Measurements from ENCODE around the gene ECT2. TPM values are rescaled to one million over a fixed set of nuclear protein-coding genes. Genes with fewer than 3 reads are reported as not detected.
"Not testable (repeated sequence)": the region's sequence is repeated elsewhere in the genome, so short reads cannot be mapped to it uniquely, and the experiment has no call there.

The ECT2 gene
- polyA plus RNA-seq, 3 donors, result 33.0 to 39.9 (median 38.2) TPM

DNA sequence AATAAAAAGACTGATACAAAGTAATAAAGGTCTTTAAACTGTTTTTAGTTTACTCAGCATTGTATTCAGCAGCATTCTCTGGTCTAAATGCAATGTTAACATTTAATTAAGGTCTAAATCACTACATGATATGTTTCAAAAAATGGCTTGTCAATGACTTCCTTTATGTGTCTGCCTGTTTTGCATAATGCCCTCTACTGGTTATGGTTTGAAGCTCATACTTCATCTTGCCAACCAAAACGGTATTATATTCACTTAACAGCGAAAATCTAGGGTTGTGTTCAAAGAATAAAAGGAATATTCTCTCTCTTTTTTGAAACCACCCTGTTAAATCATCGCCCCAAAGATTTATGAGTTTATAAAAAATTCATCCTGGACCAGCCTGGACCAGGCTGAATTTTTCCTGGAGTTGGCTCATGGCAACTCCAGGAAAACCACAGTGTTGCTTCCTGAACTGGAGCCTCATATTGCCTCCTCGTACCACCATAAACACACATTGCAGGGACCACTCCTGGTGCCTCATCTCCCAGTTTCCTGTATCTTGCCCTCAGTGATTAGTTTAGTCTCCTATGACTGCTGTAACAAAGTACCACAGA, 32.9 kb upstream of the ECT2 start:
- DNase-seq (ENCODE audit: extremely low read depth in 1 of 11, low read depth in 9 of 11, low spot score in 4 of 11), result no peak

DNA sequence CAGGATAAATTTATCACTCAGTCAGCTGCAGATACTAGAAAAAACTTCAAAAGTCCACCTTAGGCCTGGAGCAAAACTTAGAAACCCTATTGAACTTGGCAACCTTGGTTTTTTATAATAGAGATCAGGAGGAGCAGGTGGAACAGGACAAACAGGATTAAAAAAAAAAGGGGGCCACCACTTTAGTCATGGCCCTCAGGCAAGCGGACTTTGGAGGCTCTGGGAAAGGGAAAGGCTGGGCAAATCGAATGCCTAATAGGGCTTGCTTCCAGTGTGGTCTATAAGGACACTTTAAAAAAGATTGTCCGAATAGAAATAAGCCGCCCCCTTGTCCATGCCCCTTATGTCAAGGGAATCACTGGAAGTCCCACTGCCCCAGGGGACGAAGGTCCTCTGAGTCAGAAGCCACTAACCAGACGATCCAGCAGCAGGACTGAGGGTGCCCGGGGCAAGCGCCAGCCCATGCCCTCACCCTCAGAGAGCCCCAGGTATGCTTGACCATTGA, 27.9 kb upstream of the ECT2 start:
- DNase-seq (ENCODE audit: extremely low read depth in 1 of 11, low read depth in 9 of 11, low spot score in 4 of 11), result not testable (repeated sequence)

- no peak for DNase-seq (ENCODE audit: extremely low read depth in 1 of 11, low read depth in 9 of 11, low spot score in 4 of 11)
Observed at GRCh38 chr3:172726380-172726779, 24.1 kb upstream of the ECT2 start.

DNA sequence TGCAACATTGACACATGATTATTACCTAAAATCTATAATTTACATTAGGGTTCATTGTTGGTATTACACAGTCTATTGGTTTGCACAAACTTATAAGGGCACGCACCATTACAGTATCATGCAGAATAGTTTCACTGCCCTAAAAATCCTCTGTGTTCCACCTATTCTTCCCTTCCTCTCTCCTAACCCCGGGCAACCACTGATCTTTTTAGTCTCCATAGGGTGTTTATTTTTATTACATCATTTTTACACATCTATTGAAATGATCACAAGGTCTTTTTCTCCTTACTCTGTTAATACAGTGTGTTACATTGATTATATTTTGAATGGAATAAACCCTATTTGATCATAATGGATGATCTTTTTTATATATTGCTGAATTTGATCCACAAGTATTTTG, 15.5 kb upstream of the ECT2 start:
- no peak for DNase-seq (ENCODE audit: extremely low read depth in 1 of 11, low read depth in 9 of 11, low spot score in 4 of 11)

DNA sequence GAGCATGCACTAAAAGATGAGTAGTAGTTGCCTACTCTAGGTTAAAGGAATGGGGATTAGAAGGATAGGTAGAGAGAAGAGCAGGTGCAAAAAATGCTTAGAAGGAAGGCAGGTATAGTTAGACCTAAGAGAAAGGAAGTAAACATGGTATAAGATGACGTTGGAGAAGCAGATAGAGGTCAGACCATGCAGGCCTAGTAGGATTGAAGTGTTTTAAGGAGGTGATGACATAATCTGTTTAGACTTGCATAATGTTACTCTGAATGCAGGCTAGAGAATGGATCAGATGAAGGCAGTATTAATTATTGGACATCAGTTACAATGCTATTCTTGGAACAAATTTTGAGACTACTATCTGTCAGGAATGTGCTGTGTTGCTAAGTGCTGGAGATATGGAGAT, 11.1 kb upstream of the ECT2 start:
- DNase-seq (ENCODE audit: extremely low read depth in 1 of 11, low read depth in 9 of 11, low spot score in 4 of 11), result no peak

- DNase-seq (ENCODE audit: extremely low read depth in 1 of 11, low read depth in 9 of 11, low spot score in 4 of 11), result no peak
Observed at GRCh38 chr3:172746475-172746874, 4.1 kb upstream of the ECT2 start.

DNA sequence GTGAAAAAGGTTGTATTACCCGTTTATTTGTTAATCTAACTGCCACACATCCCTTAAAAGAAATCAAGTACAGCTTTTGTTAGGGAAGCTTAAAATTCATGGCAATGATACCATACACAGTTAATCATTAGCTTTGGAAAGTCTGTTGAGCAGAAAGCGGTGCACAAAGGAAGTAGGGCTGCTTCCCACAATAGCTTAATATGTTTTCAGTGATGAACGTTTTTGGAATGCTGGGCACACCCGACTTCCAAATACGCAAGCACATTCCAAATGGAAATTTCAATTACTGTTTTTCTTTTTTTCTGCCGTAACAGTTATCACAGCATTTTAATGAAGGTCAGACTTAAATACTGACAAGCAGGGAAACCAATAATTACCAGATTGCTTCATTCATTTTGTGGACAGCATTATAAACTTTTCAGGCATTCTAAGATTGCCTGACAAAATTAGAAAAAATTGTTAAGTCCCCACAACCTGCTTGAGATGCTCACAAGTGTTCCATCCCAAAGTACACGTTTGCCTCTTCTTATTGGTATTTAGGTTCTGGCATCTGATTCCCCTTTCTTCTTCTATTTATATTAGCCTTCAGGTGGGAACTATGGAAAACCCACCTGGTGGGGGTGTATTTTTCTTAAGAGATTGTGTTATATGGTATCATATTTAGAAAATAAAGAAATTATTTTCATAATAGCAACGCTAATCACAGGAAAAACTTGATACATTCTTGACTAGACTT, 1.1 kb upstream of the ECT2 start:
- peak in 6 of 11 donors; percentile 9 to 51 (median 25) for DNase-seq (ENCODE audit: extremely low read depth in 1 of 11, low read depth in 9 of 11, low spot score in 4 of 11)

GRCh38 chr3:172750069-172750367, 508 bp upstream of the ECT2 start:
- no peak for DNase-seq (ENCODE audit: extremely low read depth in 1 of 11, low read depth in 9 of 11, low spot score in 4 of 11)

- DNase-seq (ENCODE audit: extremely low read depth in 1 of 11, low read depth in 9 of 11, low spot score in 4 of 11), result peak in 1 of 11 donors; percentile 4
Observed at GRCh38 chr3:172751175-172751704, 714 bp downstream of the ECT2 start.

- no peak for DNase-seq (ENCODE audit: extremely low read depth in 1 of 11, low read depth in 9 of 11, low spot score in 4 of 11)
Observed at GRCh38 chr3:172752651-172753050, 2.1 kb downstream of the ECT2 start.

GRCh38 chr3:172753125-172753524, 2.6 kb downstream of the ECT2 start:
- DNase-seq (ENCODE audit: extremely low read depth in 1 of 11, low read depth in 9 of 11, low spot score in 4 of 11), result no peak

- DNase-seq (ENCODE audit: extremely low read depth in 1 of 11, low read depth in 9 of 11, low spot score in 4 of 11), result not testable (repeated sequence)
Observed at GRCh38 chr3:172760416-172760815, 9.9 kb downstream of the ECT2 start.

DNA sequence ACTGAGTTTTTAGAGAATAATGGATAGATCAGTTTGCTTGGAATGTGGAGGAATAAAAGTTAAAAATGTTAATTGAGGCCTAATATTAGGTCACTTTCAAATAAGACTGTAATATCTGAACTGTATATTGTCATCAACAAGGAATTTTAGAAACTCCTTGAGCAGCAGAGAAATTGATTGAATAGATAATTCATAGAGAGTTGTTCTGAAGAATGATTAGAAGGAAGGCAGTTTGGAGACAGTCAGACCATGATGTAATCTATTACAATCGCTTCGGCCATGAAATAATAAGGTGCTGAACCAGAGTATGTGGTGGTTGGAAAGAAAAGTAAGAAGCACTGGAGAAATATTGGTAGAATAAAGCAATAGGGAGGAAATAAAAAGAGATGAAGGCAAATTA, 15.7 kb downstream of the ECT2 start:
- no peak for DNase-seq (ENCODE audit: extremely low read depth in 1 of 11, low read depth in 9 of 11, low spot score in 4 of 11)

- DNase-seq (ENCODE audit: extremely low read depth in 1 of 11, low read depth in 9 of 11, low spot score in 4 of 11), result no peak
Observed at GRCh38 chr3:172766718-172767405, 16.3 kb downstream of the ECT2 start.

DNA sequence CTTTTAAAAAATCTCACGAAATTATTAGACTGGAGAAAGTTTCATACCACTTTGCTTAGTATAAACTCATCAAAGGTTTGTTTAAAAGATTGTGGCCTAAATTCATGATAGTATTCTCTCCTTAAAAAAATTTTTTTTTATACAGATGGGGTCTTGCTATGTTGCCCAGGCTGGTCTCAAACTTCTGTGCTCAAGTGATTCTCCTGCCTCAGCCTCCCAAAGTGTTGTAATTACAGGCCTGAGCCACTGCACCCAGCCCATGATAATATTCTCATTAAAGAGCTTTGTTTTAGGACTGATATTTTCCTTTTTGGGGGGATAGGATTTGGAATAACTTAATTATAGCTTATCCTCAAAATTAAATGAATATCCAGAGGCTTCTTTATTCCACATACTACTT, 19.9 kb downstream of the ECT2 start:
- DNase-seq (ENCODE audit: extremely low read depth in 1 of 11, low read depth in 9 of 11, low spot score in 4 of 11), result no peak

DNA sequence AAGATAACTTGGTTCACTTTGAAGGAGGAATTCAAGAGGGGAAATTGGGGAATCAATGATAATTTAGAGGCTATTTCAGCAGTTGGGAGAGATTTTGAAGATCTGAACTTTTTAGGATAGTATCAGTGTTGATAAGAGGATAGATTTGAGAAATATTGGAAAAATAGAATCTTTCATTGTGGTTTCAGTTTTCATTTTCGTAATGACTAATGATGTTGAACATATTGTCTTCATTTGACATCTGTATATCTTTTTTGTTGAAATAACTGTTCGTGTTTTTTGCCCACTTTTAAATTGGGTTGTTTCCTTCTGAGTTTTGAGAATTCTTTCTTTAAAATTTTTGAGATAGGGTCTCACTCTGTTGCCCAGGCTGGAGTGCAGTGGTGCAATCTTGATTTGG, 21.1 kb downstream of the ECT2 start:
- no peak for DNase-seq (ENCODE audit: extremely low read depth in 1 of 11, low read depth in 9 of 11, low spot score in 4 of 11)

DNA sequence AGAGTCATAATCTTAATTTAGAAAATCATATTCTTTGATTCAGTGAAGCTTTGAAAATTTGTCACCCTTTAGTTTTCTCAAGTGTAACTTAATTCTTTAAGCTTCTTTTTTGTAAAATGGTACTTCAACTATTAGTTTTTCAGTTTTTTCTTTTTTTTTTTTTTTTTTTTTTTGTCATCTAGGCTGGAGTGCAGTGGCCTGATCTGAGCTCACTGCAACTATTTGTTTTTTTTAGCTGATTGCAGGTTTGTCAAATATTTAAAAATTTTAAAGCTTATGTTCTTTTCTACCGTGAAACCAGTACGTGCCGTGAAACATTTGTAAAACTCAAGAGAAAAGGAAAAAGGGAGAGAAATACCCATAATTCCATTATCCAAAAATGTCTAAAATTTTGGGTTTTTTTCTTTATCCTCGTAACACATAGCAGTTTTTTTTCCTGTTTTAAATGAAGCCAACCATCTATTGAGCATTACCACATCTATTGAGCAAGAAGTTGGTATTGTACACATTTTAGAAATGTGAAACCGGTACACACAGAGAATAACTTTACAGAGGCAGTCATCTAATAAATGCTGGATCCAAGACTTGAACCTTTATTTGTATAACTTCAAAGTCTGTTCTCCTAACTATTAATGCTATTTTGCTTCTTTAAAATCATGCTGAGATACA, 25.7 kb downstream of the ECT2 start:
- DNase-seq (ENCODE audit: extremely low read depth in 1 of 11, low read depth in 9 of 11, low spot score in 4 of 11), result no peak

GRCh38 chr3:172777901-172778300, 27.4 kb downstream of the ECT2 start:
- no peak for DNase-seq (ENCODE audit: extremely low read depth in 1 of 11, low read depth in 9 of 11, low spot score in 4 of 11)

GRCh38 chr3:172782235-172782634, 31.7 kb downstream of the ECT2 start:
- DNase-seq (ENCODE audit: extremely low read depth in 1 of 11, low read depth in 9 of 11, low spot score in 4 of 11), result no peak

DNA sequence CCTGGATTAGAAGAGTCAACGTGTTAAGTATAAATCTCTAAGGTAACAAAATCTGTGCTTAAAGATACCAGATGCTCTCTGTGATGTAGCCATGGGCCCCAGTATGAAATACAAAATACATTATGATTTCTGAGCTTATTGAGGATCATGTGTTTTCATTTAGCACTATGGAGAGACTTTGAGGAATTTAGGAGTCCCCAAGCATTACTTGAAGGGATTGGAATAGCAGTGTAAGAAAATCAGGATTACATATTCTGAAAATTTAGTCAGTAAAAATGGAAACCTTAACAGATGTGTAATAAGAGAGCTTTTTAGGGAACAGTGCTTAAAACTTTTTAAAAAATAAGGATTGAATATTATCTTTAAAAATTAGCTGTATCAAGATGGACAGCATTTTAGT, 35.5 kb downstream of the ECT2 start:
- no peak for DNase-seq (ENCODE audit: extremely low read depth in 1 of 11, low read depth in 9 of 11, low spot score in 4 of 11)

Data from renal cortex interstitium (tissue), 11 donors.